HCT116 (cell line): ENCODE results near the gene TPSD1. TPM values are rescaled to one million over a fixed set of nuclear protein-coding genes. Genes with fewer than 3 reads are reported as not detected.

Experiments
- ATAC-seq: fragments of 200-7000 bp; cut with Tn5 transposase; 2 replicates; pipeline ENCODE4 v1.9.1; 2020; ENCODE audit warnings: mild to moderate bottlenecking, moderate library complexity
- BruUV-seq: library from RNA; stranded (reverse); fragments of 400-500 nt; replicated peaks from 2 replicates; lab custom pipeline; 2021; lab: Mats Ljungman, UMichigan
- CTCF ChIA-PET: fragments of 300-600 bp; sonication (Branson Sonifier 250); formaldehyde crosslinking; loops from one replicate; lab custom pipeline; 2021; ENCODE audit warnings: antibody characterized with exemption; lab: Charles Lee
- POLR2A ChIA-PET: fragments of 300-600, 350-600 bp; sonication (Branson Sonifier 250); formaldehyde crosslinking; loops from one replicate; lab custom pipeline; 2021; ENCODE audit warnings: antibody characterized with exemption; lab: Charles Lee
- RAD21 ChIA-PET, 2 experiments: fragments of 300-600 bp; sonication (Branson Sonifier 250); formaldehyde crosslinking; loops; one replicate each; lab custom pipeline; 2023; ENCODE audit warnings: low total read pairs in 2 of 2; ENCODE audit not compliant: uncharacterized antibody in 2 of 2, unreplicated experiment in 2 of 2, low non-redundant PET in 1 of 2; lab: Charles Lee
- DNase-seq: peaks from one replicate; pipeline ENCODE4 v3.0.0-alpha.2; 2010; ENCODE audit warnings: low read depth, low spot score
- H2AFZ ChIP-seq: fragments of 200-600 bp; shearing (Covaris generic), sonication (generic); 2 replicates; pipeline ENCODE4 v1.6.1; 2017; ENCODE audit warnings: low read depth, mixed run types, mixed read lengths, antibody characterized with exemption, low read length; ENCODE audit not compliant: poor library complexity, severe bottlenecking
- H3K27ac ChIP-seq: 2 replicates; pipeline ENCODE4 v1.5.1; 2012; ENCODE audit warnings: low read depth, low read length
- H3K27me3 ChIP-seq: fragments of 200-600 bp; sonication (generic); 2 replicates; pipeline ENCODE4 v1.6.1; 2016; ENCODE audit warnings: mixed run types, low read length, mixed read lengths; ENCODE audit not compliant: insufficient read depth
- H3K36me3 ChIP-seq, 2 experiments: fragments of 200-500 bp in 1 of 2; fragments of 200-600 bp in 1 of 2; sonication (Bioruptor generic) in 1 of 2; sonication (generic) in 1 of 2; 2 replicates each; pipeline versions ENCODE4 v1.5.1 to v1.6.1; 2014 to 2016; ENCODE audit warnings: low read length in 2 of 2, inconsistent platforms in 1 of 2, mixed read lengths in 1 of 2, mixed run types in 1 of 2; ENCODE audit not compliant: insufficient read depth in 2 of 2, control insufficient read depth in 1 of 2
- H3K4me1 ChIP-seq, 2 experiments: fragments of 200-600 bp in 1 of 2; sonication (generic) in 1 of 2; 2 replicates each; pipeline versions ENCODE4 v1.5.1 to v1.6.1; 2012 to 2017; ENCODE audit warnings: low read length in 2 of 2, inconsistent platforms in 1 of 2, mild to moderate bottlenecking in 1 of 2, mixed read lengths in 1 of 2, mixed run types in 1 of 2, moderate library complexity in 1 of 2; ENCODE audit not compliant: insufficient read depth in 2 of 2, control insufficient read depth in 1 of 2
- H3K4me2 ChIP-seq: fragments of 200-600 bp; sonication (generic); 2 replicates; pipeline ENCODE4 v1.6.1; 2017; ENCODE audit warnings: mixed run types, low read length, mixed read lengths
- H3K4me3 ChIP-seq, 2 experiments: fragments of 200-600 bp in 1 of 2; sonication (generic) in 1 of 2; replicated peaks in 1 of 2; 2 replicates each; pipeline ENCODE4 v1.5.1; 2011 to 2016; ENCODE audit warnings: low read length in 2 of 2, control low read depth in 1 of 2, low read depth in 1 of 2, mild to moderate bottlenecking in 1 of 2, mixed read lengths in 1 of 2, mixed run types in 1 of 2
- H3K79me2 ChIP-seq: fragments of 200-600 bp; sonication (generic); 2 replicates; pipeline ENCODE4 v1.6.1; 2017; ENCODE audit warnings: mild to moderate bottlenecking, mixed run types, low read length, moderate library complexity, mixed read lengths; ENCODE audit not compliant: insufficient read depth
- H3K9ac ChIP-seq: fragments of 200-600 bp; sonication (generic); 2 replicates; pipeline ENCODE4 v1.6.1; 2016; ENCODE audit warnings: low read length, mixed read lengths
- H3K9me2 ChIP-seq: fragments of 200-600 bp; sonication (generic), shearing (Covaris generic); 2 replicates; pipeline ENCODE4 v1.6.1; 2017; ENCODE audit warnings: mixed run types, mild to moderate bottlenecking, moderate library complexity; ENCODE audit not compliant: insufficient read depth
- H3K9me3 ChIP-seq, 2 experiments: fragments of 200-500 bp in 1 of 2; fragments of 200-600 bp in 1 of 2; sonication (Bioruptor generic) in 1 of 2; sonication (generic) in 1 of 2; 2 replicates each; pipeline ENCODE4 v1.6.1; 2014 to 2017; ENCODE audit warnings: low read length in 2 of 2, mixed read lengths in 2 of 2, inconsistent platforms in 1 of 2, low read depth in 1 of 2, mild to moderate bottlenecking in 1 of 2, mixed run types in 1 of 2, moderate library complexity in 1 of 2; ENCODE audit not compliant: control insufficient read depth in 1 of 2, insufficient read depth in 1 of 2
- H4K20me1 ChIP-seq: fragments of 200-600 bp; sonication (generic), shearing (Covaris generic); 2 replicates; pipeline ENCODE4 v1.6.1; 2017; ENCODE audit warnings: mixed run types, mild to moderate bottlenecking, moderate library complexity; ENCODE audit not compliant: insufficient read depth
- ATF3 ChIP-seq: IDR thresholded peaks from 2 replicates; pipeline ENCODE4 v1.6.1; 2012
- CBX3 ChIP-seq: IDR thresholded peaks from 2 replicates; pipeline ENCODE4 v1.6.1; 2012; ENCODE audit warnings: low read depth
- CEBPB ChIP-seq: IDR thresholded peaks from 2 replicates; pipeline ENCODE4 v1.6.1; 2012; ENCODE audit warnings: low read depth
- CTCF ChIP-seq, 3 experiments: fragments of 200-600 bp in 1 of 3; sonication (generic) in 1 of 3; IDR thresholded peaks in 2 of 3; conservative IDR thresholded peaks in 1 of 3; 2 replicates each; pipeline ENCODE4 v1.5.1; 2012 to 2017; ENCODE audit warnings: low read depth in 2 of 3, low read length in 2 of 3, antibody characterized with exemption in 1 of 3, borderline replicate concordance in 1 of 3, control low read depth in 1 of 3, mild to moderate bottlenecking in 1 of 3, mixed read lengths in 1 of 3, mixed run types in 1 of 3, moderate library complexity in 1 of 3; ENCODE audit not compliant: insufficient read depth in 1 of 3
- EGR1 ChIP-seq: IDR thresholded peaks from 2 replicates; pipeline ENCODE4 v1.6.1; 2012; ENCODE audit warnings: low read depth
- ELF1 ChIP-seq: IDR thresholded peaks from 2 replicates; pipeline ENCODE4 v1.6.1; 2012; ENCODE audit warnings: low read depth, borderline replicate concordance
- EZH2phosphoT487 ChIP-seq: fragments of 200-600 bp; IDR thresholded peaks from 2 replicates; pipeline ENCODE4 v1.6.1; 2018; ENCODE audit warnings: antibody characterized with exemption, borderline replicate concordance
- FOSL1 ChIP-seq: IDR thresholded peaks from 2 replicates; pipeline ENCODE4 v1.6.1; 2012; ENCODE audit warnings: low read depth
- JUND ChIP-seq: IDR thresholded peaks from 2 replicates; pipeline ENCODE4 v1.6.1; 2012
- POLR2A ChIP-seq: IDR thresholded peaks from 2 replicates; pipeline ENCODE4 v1.7.0; 2011; ENCODE audit warnings: borderline replicate concordance; ENCODE audit not compliant: insufficient read depth, insufficient read length; ENCODE audit errors: extremely low read depth
- POLR2AphosphoS5 ChIP-seq: IDR thresholded peaks from 2 replicates; pipeline ENCODE4 v1.6.1; 2011; ENCODE audit warnings: mild to moderate bottlenecking, low read depth, low read length, moderate library complexity
- RAD21 ChIP-seq: IDR thresholded peaks from 2 replicates; pipeline ENCODE4 v1.6.1; 2012; ENCODE audit warnings: low read depth, mild to moderate bottlenecking
- REST ChIP-seq: IDR thresholded peaks from 2 replicates; pipeline ENCODE4 v1.6.1; 2012; ENCODE audit warnings: low read depth
- SIN3A ChIP-seq: IDR thresholded peaks from 2 replicates; pipeline ENCODE4 v1.6.1; 2012; ENCODE audit warnings: low read depth
- SP1 ChIP-seq: IDR thresholded peaks from 2 replicates; pipeline ENCODE4 v1.6.1; 2012; ENCODE audit warnings: low read depth
- SRF ChIP-seq: IDR thresholded peaks from 2 replicates; pipeline ENCODE4 v1.6.1; 2012; ENCODE audit warnings: low read depth
- TCF7L2 ChIP-seq: IDR thresholded peaks from 2 replicates; pipeline ENCODE4 v1.7.0; 2011; ENCODE audit warnings: borderline replicate concordance, inconsistent platforms; ENCODE audit not compliant: insufficient read depth, insufficient read length; ENCODE audit errors: extremely low read depth
- YY1 ChIP-seq: IDR thresholded peaks from 2 replicates; pipeline ENCODE4 v1.6.1; 2011; ENCODE audit warnings: low read length, low read depth, moderate library complexity, mild to moderate bottlenecking; ENCODE audit not compliant: insufficient replicate concordance; ENCODE audit errors: extremely low read depth
- ZFX ChIP-seq: fragments of 450-650 bp; IDR thresholded peaks from 2 replicates; pipeline ENCODE4 v1.6.1; 2017
- ZNF274 ChIP-seq: fragments of 200-500 bp; sonication (Bioruptor generic); IDR thresholded peaks from 2 replicates; pipeline ENCODE4 v1.6.1; 2014; ENCODE audit warnings: mild to moderate bottlenecking, low read depth, low read length, inconsistent platforms
- intact Hi-C: fragments of 100-400 bp; cut with micrococcal nuclease; formaldehyde crosslinking; loops from 2 replicates; pipeline ENCODE4 v1.10.0; 2022
- total RNA-seq: library from RNA; stranded (reverse); gene quantifications from one replicate; pipeline ENCODE4 v1.2.1, GENCODE V29; 2021; ENCODE audit not compliant: unreplicated experiment

The TPSD1 gene
- total RNA-seq, 1 experiment from 2014 or later: not detected

- Histone ChIP-seq H3K27ac (no peak overlapping the region), H3K9me2 (no peaks in the 10 kb centered on the region), H3K27me3 (no peaks in the 10 kb centered on the region), H3K79me2 (no peaks in the 10 kb centered on the region), H3K4me3 (no peak overlapping the region), H2AFZ (no peak overlapping the region), H4K20me1 (no peaks in the 10 kb centered on the region), H3K4me1 (no peaks in the 10 kb centered on the region), H3K9me3 (no peaks in the 10 kb centered on the region), H3K36me3 (no peaks in the 10 kb centered on the region; a peak in 1 of 4 replicates), H3K9ac (no peak overlapping the region), H3K4me2 (no peak overlapping the region)
- no peak for ATAC-seq
- intact Hi-C loops: no loop called here
- no peak for DNase-seq
- ChIA-PET CTCF (no interaction called here), POLR2A (interaction anchor here (0.7 kb wide), 1 partner anchor 26 kb away, joined by 3 read pairs; no protein-coding TSS in a partner anchor), RAD21 (no interaction called here)
- TF ChIP-seq REST (no peak), SP1 (no peak), EZH2phosphoT487 (no peak), POLR2A (no peak), ELF1 (no peak), SIN3A (no peak), POLR2AphosphoS5 (no peak), ZNF274 (no peak), ZFX (no peak), TCF7L2 (no peak), FOSL1 (no peak), CTCF (IDR thresholded peaks at IDR 0.05 in 2 of 3, conservative IDR thresholded peaks at IDR 0.05 in 1 of 3; ENCODE audit: borderline replicate concordance in 1 of 3, insufficient read depth in 1 of 3, low read depth in 2 of 3, low read length in 2 of 3) (no peak), CBX3 (no peak), SRF (no peak), EGR1 (no peak), ATF3 (no peak), RAD21 (no peak), YY1 (no peak), CEBPB (no peak), JUND (no peak)
- no TSS peak for BruUV-seq
Observed at GRCh38 chr16:1218061-1218929, 37.6 kb upstream of the TPSD1 start.
